Activated naive CD8-positive, alpha-beta T cell (primary cell): ENCODE results near the gene ALKBH6.

Experiments used
- H3K27ac Mint-ChIP-seq: one replicate; pipeline ENCODE4 v1.8.0; 2021; ENCODE audit warnings: mixed read lengths
- H3K27me3 Mint-ChIP-seq: one replicate; pipeline ENCODE4 v1.8.0; 2021; ENCODE audit warnings: mixed read lengths
- H3K36me3 Mint-ChIP-seq: one replicate; pipeline ENCODE4 v1.8.0; 2021; ENCODE audit warnings: mixed read lengths
- H3K4me1 Mint-ChIP-seq: one replicate; pipeline ENCODE4 v1.8.0; 2021; ENCODE audit warnings: low read depth, mixed read lengths
- H3K4me3 Mint-ChIP-seq: one replicate; pipeline ENCODE4 v1.8.0; 2021; ENCODE audit warnings: mild to moderate bottlenecking, mixed read lengths
- H3K9me3 Mint-ChIP-seq: one replicate; pipeline ENCODE4 v1.8.0; 2021; ENCODE audit warnings: low read depth, mixed read lengths

Gene ALKBH6

DNA sequence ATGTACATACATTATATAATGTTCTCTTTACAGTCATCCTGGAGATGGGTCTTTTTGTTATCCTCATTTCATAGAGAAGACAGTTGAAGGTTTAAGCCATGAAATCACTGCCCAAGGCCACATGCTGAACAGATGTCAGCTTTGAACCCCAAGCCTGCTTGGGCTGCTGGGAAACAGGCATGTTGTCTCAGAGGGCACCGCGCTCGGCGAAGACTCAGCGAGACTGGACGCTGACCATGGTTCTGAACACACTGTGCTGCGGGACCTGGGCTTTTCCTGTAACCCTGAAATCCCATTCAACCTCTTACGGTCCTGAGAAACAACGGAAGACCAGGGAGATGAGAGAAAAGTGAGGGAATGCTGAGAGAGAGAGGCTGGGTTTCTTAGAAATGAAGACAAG is 50.5 kb downstream of the ALKBH6 start:
- no peaks in the 10 kb centered on the region for H3K27me3 Mint-ChIP-seq
- no peaks in the 10 kb centered on the region for H3K9me3 Mint-ChIP-seq
- peaks cover 11% of the 10 kb centered on the region for H3K4me1 Mint-ChIP-seq
- no peak overlapping the region for H3K4me3 Mint-ChIP-seq
- H3K36me3 Mint-ChIP-seq, result no peaks in the 10 kb centered on the region
- H3K27ac Mint-ChIP-seq, result no peak overlapping the region

DNA sequence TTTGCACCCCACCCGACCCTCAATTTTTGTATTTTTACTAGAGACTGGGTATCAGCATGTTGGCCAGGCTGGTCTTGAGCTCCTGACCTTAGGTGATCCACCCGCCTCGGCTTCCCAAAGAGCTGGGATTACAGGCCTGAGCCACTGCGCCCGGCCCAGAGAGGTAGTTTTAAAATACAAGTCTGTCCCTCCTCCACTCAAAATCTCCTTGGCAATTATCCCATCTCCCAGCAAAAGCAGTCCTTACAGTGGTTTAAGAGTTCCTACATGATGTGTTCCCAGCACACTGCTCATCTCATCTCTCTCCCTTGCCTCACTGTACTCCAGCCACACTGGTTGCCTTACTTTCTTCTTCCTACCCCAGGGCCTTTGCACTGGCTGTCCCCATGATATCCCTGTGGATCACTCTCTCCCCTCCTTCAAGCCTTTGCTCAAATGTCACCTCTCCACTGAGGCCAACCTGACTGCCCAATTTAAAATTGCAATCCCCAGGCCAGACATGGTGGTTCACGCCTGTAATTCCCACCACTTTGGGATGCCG is 53.5 kb downstream of the ALKBH6 start:
- Mint-ChIP-seq H3K4me3 (peak overlapping the region; percentile 36), H3K36me3 (no peaks in the 10 kb centered on the region), H3K27ac (no peak overlapping the region), H3K27me3 (no peaks in the 10 kb centered on the region), H3K9me3 (no peaks in the 10 kb centered on the region), H3K4me1 (peaks cover 36% of the 10 kb centered on the region)

DNA sequence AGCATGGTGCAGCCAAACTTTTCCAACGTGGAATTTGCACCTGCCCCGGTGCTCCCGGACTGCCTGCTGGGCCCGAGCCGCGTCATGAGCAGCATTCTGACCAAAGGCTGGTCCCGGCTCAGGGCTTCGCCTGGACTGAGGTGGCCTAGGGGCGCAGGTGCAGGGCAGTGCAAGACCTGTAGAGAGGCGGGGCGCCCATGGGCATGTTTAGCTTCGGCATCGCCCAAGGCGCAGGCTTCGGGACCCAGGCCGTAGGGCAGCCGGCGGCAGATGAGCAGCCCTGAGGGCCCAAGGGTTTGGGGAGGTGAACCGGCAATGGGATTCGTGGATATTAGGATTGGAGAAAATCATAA is 54.1 kb downstream of the ALKBH6 start:
- Mint-ChIP-seq H3K27me3 (no peaks in the 10 kb centered on the region), H3K9me3 (no peaks in the 10 kb centered on the region), H3K4me1 (peaks cover 40% of the 10 kb centered on the region), H3K36me3 (no peaks in the 10 kb centered on the region), H3K27ac (no peak overlapping the region), H3K4me3 (peak overlapping the region; percentile 59)
